D341Med (cell line): ENCODE data around the gene ANGPTL8.

Source experiments
- DNase-seq: peaks from one replicate; pipeline ENCODE4 v3.0.0; 2012; ENCODE audit warnings: low spot score

Gene ANGPTL8

DNA sequence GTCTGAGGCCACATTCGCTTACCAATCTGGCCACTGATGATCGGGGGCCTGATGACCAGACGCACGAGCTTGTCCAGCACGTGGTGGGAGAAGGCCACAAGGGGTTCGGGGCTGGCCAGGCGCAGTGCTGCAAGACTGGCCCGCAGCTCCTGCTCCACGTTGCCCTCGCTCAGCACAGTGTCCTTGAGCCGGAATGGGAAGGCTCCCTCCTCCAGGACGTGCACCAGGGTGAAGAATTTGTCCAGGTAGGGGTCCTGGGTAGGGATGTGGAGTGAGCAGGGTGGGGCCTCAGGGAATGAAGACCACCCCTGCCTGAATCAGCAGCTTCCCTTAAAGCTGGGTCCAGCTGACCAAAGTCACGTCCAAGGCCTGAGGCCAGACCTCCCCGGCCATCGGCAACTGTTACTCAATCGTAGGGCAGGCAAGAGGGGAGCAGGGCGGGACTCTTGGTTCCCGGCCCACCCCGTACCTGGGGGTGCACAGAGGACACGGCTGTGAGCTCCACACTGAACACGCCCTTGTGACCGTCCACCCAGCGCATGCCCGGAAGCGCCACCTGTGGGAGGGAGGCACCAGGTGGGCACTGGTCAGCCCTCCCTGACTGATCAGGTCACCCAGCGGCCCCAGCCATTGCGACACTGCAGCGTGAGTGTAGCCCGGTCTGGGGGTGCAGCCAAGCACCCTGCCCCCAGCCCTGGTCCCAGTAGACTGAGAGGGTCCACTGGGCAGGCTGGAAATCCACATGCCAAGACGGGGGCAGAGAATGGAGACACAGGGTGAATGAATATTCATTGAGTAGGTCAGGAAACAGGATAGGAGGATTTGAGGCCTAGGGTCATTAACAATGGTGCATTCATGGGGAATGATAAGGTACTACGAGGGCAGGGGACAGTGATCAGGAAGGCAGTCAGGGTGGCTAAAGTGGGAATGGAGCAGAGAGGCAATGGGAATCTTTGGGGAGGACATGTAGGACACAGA lies 2.8 kb upstream of the ANGPTL8 start:
- no peak for DNase-seq

DNA sequence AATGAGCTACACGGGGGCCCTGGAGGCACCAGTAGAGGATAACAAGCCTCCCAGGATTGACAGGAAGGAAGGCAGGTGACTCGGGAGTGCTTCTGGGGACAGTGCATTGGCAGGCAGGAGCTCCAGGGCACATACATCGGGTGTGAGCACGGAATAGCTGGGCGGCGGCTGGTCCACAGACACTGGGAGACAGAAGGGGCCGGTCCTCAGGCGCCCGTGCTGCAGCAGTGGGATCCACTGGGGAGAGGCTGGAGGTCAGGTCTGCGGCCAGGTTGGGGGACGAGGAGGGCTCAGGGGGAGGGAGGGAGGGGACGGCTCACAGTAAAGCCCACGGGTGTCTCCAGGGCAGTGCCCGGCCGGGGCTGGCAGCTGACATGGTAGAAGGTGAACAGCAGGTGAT lies 2.1 kb upstream of the ANGPTL8 start:
- DNase-seq, result no peak

- no peak for DNase-seq
Measured at GRCh38 chr19:11238041-11238440, 1.4 kb upstream of the ANGPTL8 start.

- no peak for DNase-seq
Measured at GRCh38 chr19:11238781-11239376, 540 bp upstream of the ANGPTL8 start.

DNA sequence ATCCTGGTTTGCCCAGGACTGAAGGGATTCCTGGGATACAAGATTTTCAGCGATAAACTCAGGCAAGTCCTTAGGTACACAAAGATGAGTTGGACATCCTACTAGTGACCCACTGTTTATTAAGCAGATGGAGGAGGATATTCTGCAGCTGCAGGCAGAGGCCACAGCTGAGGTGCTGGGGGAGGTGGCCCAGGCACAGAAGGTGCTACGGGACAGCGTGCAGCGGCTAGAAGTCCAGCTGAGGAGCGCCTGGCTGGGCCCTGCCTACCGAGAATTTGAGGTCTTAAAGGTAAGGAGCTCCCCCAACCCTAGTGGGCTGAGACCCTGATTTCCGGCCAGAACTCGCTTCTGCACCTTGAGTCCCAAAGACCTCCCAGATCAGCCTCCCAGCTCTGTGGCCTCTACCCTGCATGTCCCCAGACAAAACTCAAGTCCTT lies 607 bp downstream of the ANGPTL8 start:
- no peak for DNase-seq

- no peak for DNase-seq
Measured at GRCh38 chr19:11242025-11242424, 2.6 kb downstream of the ANGPTL8 start.

- DNase-seq, result peak; percentile 99
Measured at GRCh38 chr19:11242864-11243797, 3.7 kb downstream of the ANGPTL8 start.

DNA sequence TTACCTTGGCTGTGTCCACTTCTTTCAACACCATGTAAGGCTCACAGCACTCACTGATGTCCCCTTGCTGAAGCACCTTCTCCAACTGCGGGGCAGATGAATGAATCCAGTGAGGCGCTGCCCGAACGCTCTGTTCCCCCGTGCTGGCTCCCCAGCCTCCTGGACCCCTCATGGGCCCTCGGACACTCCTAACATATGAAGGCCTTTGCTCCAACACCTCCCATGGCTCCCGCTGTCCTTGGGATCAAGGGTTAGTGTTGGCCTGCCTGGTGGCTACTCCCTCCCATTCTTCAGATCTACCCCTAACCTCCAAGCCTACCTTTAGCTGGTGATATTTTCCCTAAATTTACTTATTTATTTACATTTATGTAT lies 4.4 kb downstream of the ANGPTL8 start:
- DNase-seq, result no peak

DNA sequence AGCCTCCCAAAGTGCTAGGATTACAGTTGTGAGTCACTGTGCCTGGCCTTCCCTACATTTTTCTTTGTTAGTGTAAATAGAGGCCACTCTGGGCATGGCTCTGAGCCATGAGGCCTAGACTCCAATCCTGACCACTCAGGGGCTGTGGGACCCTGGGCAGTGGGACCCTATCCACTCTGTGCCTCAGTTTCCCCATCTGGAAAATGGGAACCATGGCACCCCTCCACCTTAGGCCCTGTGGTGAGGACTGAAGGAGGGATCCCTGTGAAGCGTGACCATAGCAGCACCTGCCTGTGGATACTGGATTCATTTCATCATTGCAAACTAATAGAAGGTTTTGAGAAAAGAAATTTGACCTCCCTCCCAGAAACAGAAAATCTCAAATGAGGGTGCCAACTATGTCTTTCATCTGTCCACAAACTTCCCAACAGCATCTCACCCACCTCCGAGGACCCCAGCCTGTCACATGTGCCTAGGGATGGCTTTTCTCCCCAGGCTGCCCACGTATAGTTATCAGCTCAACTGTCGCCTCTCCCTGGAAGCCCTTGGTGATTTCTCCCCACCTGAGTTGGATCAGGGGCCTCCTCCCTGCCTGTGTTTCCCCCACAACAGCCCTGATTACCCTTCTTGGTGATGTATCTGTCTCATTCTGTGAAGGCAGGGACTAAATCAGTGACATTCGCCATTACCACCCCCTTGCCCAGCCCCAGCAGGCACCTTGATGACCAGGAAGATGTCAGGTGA lies 5.6 kb downstream of the ANGPTL8 start:
- DNase-seq, result no peak

- DNase-seq, result no peak
Measured at GRCh38 chr19:11246941-11247340, 7.5 kb downstream of the ANGPTL8 start.

- no peak for DNase-seq
Measured at GRCh38 chr19:11247391-11247790, 8.0 kb downstream of the ANGPTL8 start.

GRCh38 chr19:11247934-11248333 lies 8.5 kb downstream of the ANGPTL8 start:
- DNase-seq, result no peak

DNA sequence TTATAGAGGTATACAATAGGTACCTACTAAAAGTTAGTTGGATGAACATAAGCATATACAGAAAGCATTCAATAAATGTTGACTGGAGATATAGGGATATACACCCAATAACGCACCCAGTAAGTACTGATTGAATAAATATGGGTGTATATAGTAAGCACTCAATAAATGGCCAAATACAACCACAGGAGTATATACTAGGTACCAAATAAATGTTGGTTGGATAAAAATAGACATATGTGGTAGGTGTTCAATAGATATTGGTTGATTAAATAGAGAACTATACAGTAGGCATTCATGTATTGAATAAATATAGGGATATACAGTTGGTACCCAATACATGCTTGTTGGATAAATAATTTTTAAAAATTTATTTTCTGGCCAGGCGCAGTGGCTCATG lies 9.4 kb downstream of the ANGPTL8 start:
- no peak for DNase-seq

GRCh38 chr19:11251217-11251616 lies 11.8 kb downstream of the ANGPTL8 start:
- DNase-seq, result no peak

DNA sequence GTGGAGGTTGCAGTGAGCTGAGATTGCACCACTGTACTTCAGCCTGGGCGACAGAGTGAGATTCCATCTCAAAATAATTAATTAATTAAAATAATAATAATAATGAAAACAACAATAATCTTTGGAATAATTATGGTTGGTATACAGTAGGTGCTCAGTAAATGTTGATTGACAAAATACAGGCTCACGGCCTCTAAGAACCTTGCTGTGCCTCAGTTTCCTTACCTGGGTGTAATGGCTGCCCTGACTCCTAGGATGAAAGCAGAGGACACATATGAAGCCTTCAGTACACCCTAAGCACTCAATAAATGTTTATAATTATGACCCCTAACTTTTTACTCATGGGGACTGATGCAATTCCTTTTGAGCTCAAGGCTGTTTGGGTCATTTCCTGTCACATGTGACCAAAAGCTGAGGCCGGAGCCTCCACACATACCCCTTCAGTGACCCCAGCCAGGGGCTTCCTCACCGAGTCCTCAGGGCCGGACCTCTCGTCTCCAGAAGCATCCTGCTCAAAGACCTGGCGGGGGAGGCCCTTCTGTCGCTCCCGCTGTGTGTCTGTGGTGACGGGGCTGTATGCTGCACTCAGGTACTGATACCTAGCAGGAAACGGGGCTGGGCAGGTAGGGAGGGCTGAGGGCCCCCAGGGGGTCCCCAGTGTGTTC lies 12.4 kb downstream of the ANGPTL8 start:
- DNase-seq, result no peak

GRCh38 chr19:11252665-11253355 lies 13.4 kb downstream of the ANGPTL8 start:
- DNase-seq, result no peak

GRCh38 chr19:11254666-11255065 lies 15.2 kb downstream of the ANGPTL8 start:
- DNase-seq, result no peak

- DNase-seq, result no peak
Measured at GRCh38 chr19:11256189-11256588, 16.8 kb downstream of the ANGPTL8 start.

DNA sequence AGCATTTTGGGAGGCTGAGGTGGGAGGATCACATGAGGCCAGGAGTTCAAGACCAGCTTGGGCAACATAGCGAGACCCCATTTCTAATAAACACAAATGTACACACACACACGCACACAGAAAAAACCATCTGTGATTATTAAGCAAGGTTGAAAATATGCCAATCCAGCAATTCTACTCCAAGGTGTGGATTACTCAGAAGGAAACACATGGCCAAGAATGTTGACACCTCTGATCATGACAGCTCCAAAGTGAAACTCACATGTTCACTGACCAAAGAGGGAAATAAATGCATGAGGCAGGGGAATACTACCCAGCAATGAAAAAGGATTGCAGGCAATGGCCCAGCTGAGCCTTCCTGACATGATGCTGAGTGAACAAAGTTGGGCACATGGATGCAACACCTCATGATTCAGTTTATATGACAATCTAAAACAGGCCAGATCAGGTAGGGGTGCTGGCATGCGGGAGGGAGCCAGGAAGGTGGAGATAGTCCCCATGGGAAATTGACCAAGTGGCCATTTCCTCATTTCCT lies 18.5 kb downstream of the ANGPTL8 start:
- DNase-seq, result no peak

- DNase-seq, result peak; percentile 14
Measured at GRCh38 chr19:11260996-11261395, 21.6 kb downstream of the ANGPTL8 start.
